ENCODE data around the gene NNMT.

DNA sequence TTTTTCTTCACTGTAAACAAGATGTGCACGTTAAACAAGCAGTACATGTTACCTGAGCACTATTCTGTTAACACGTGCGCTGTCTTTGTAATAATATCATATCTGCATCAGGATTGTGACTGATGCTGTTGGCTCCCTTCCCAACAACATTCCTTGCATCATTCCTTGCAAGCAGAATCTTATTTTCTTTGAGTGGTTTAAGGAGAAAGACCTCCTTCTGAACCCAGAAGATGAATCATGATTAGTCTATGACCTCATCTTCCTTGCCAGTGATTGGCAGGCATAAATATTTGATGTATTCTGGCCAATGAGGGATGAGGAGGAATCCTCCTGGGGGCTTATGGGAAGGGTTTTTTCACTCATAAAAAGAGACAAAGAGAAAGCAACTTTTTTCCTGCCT is 57.9 kb downstream of the NNMT start:
- TF ChIP-seq, protein P1, sequence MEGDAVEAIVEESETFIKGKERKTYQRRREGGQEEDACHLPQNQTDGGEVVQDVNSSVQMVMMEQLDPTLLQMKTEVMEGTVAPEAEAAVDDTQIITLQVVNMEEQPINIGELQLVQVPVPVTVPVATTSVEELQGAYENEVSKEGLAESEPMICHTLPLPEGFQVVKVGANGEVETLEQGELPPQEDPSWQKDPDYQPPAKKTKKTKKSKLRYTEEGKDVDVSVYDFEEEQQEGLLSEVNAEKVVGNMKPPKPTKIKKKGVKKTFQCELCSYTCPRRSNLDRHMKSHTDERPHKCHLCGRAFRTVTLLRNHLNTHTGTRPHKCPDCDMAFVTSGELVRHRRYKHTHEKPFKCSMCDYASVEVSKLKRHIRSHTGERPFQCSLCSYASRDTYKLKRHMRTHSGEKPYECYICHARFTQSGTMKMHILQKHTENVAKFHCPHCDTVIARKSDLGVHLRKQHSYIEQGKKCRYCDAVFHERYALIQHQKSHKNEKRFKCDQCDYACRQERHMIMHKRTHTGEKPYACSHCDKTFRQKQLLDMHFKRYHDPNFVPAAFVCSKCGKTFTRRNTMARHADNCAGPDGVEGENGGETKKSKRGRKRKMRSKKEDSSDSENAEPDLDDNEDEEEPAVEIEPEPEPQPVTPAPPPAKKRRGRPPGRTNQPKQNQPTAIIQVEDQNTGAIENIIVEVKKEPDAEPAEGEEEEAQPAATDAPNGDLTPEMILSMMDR (conservative IDR thresholded peaks at IDR 0.05): no peak
- TF ChIP-seq EZH2 (IDR thresholded peaks at IDR 0.05; ENCODE audit: low read depth): no peak

Data from PC-9 (cell line).